Pancreas (tissue), 10 donors: ENCODE results near the gene CFAP69. TPM values are rescaled to one million over a fixed set of nuclear protein-coding genes. Genes with fewer than 3 reads are reported as not detected.

ENCODE experiments used
- ATAC-seq, 4 donors: fragments of 200-7000 bp; cut with Tn5 transposase; one replicate each; pipeline versions ENCODE4 v1.8.0 to v1.9.1; 2020; ENCODE audit warnings: mild to moderate bottlenecking in 4 of 4, moderate library complexity in 4 of 4
- DNase-seq, 6 donors: peaks; one replicate each; pipeline ENCODE4 v3.0.0-alpha.2; 2020
- FAIRE-seq: peaks from 2 replicates; lab custom pipeline; 2012; peaks lifted over from hg19 to GRCh38; lab: Jason Lieb, UNC
- H3K27ac ChIP-seq, 4 donors: fragments of 200-600 bp; sonication (generic); 1 replicate in 3 of 4; 2 replicates in 1 of 4; pipeline versions ENCODE4 v1.5.0 to v1.8.0; 2020
- H3K27me3 ChIP-seq, 4 donors: fragments of 200-600 bp; one replicate each; pipeline ENCODE4 v1.8.0; 2021
- H3K36me3 ChIP-seq, 3 donors: fragments of 200-600 bp; sonication (generic) in 1 of 3; one replicate each; pipeline versions ENCODE4 v1.5.0 to v1.8.0; 2020 to 2021
- H3K4me1 ChIP-seq, 3 donors: fragments of 200-600 bp; one replicate each; pipeline ENCODE4 v1.8.0; 2021
- H3K4me3 ChIP-seq, 4 donors: fragments of 200-600 bp; sonication (generic) in 2 of 4; one replicate each; pipeline versions ENCODE4 v1.5.0 to v1.8.0; 2020 to 2021
- H3K9me3 ChIP-seq, 4 donors: fragments of 200-600 bp; one replicate each; pipeline ENCODE4 v1.8.0; 2021
- WGBS, 2 donors: extraction: QIAGEN DNeasy Blood & Tissue Kit; methylation state at CpG; one replicate each; pipeline ENCODE4 v1.1.7; 2013; 5-methylcytosine and 5-hydroxymethylcytosine counted together
- intact Hi-C, 3 donors: fragments of 100-400 bp; cut with DNase I; formaldehyde crosslinking; loops; one replicate each; pipeline versions ENCODE4 v1.11.1 to v1.14.2; 2022
- polyA plus RNA-seq, 2 donors: library from polyadenylated mRNA; stranded (reverse); fragments of 200-250 nt; gene quantifications; one replicate each; pipeline ENCODE4 v1.2.3, GENCODE V29; 2013
- total RNA-seq, 6 donors: library from RNA; stranded (reverse); fragmentation: NEBNext Ultra II Directional in 4 of 6; extraction: Animal tissue kit (Norgen Biotek cat#: 25700) in 4 of 6; gene quantifications; one replicate each; pipeline versions ENCODE4 v1.2.1 to v1.2.4, GENCODE V29; 2021 to 2023
- TF ChIP-seq, protein P1 (sequence below), 4 donors: fragments of 200-600 bp; sonication (generic) in 3 of 4; IDR thresholded peaks; one replicate each; pipeline versions ENCODE4 v1.5.0 to v1.8.0; 2021; ENCODE audit warnings: antibody characterized with exemption in 4 of 4
- donor health status: healthy with polysubstance abuse.
- donor health status: DM: no; HTN: no; CAD: no; lungs with moderate emphysema.
- donor health status: DM: no; HTN: no; CAD: no.
- donor health status: control.
- donor health status: control.
- donor health status: Bipolar disorder and iron deficiency.
- donor health status: DM: yes; HTN: yes; CAD: no.
- donor health status: DM: no; HTN: no; CAD: no.
- donor health status: DM: no; HTN: no; CAD: no.
- donor health status: DM: yes; HTN: yes; CAD: no.

The CFAP69 gene
- total and polyA plus RNA-seq, 8 donors = 2.6 to 12.8 (median 4.1) TPM

DNA sequence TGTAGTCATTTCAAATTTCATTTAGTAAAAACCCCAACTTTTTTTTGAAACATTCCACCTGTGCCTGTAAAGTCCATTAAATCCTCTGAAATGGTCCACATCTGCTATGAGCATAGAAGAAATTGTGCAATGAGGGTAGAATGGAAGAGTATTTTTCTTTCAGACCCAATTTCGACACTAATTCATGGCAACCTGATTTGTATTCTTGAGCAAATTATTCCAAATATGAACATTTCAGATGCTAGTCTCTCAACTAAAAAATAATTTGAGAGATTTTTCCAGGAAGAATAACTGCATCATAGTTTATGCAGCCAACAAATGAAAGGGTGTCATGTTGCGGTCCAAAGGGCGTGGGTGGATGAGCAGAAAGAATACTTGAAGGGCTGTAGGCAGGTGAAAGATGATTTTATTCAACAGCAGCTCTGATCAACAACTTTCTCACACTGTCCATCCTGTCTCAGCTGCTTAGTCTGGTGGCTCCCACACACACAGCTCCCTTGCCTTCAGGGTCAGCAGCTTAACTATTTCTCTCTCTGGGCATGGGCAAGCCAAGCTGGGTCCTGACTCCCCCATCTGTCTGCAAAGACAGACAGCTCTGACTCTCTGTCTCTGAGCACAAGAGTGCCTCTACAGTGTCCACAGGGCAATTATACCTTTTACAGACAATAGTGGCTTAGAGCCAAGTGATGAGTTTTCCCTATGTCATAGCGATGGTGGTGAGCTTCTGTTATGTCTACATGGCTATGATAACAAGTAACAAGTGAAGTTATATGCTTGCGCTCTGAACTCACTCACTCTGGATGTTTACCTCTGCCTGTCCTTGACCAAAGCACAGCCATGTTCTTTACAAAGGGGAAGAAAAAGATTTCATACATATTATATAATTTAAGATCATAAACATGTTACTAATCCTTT is 21.9 kb upstream of the CFAP69 start:
- FAIRE-seq = no peak
- intact Hi-C loops = no loop called here
- no peak overlapping the region for H3K27ac ChIP-seq

GRCh38 chr7:90224195-90224594 is 20.8 kb upstream of the CFAP69 start:
- intact Hi-C loops = no loop called here
- no peak for FAIRE-seq
- H3K27ac ChIP-seq = no peak overlapping the region

More for the DNA sequence above, 21.9 kb upstream of the CFAP69 start:
- no peaks in the 10 kb centered on the region for H3K27me3 ChIP-seq
- no peak overlapping the region for H3K4me3 ChIP-seq
- H3K36me3 ChIP-seq = no peaks in the 10 kb centered on the region
- H3K4me1 ChIP-seq = no peaks in the 10 kb centered on the region
- WGBS, 2 donors = 90 to 95% methylated on average over 5 of the region's 5 CpGs
- TF ChIP-seq, protein P1, sequence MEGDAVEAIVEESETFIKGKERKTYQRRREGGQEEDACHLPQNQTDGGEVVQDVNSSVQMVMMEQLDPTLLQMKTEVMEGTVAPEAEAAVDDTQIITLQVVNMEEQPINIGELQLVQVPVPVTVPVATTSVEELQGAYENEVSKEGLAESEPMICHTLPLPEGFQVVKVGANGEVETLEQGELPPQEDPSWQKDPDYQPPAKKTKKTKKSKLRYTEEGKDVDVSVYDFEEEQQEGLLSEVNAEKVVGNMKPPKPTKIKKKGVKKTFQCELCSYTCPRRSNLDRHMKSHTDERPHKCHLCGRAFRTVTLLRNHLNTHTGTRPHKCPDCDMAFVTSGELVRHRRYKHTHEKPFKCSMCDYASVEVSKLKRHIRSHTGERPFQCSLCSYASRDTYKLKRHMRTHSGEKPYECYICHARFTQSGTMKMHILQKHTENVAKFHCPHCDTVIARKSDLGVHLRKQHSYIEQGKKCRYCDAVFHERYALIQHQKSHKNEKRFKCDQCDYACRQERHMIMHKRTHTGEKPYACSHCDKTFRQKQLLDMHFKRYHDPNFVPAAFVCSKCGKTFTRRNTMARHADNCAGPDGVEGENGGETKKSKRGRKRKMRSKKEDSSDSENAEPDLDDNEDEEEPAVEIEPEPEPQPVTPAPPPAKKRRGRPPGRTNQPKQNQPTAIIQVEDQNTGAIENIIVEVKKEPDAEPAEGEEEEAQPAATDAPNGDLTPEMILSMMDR (IDR thresholded peaks at IDR 0.05) = no peak
- no peaks in the 10 kb centered on the region for H3K9me3 ChIP-seq
- peak in 3 of 4 donors; percentile 30 to 49 (median 42) for ATAC-seq
- peak in 1 of 6 donors; percentile 16 for DNase-seq

DNA sequence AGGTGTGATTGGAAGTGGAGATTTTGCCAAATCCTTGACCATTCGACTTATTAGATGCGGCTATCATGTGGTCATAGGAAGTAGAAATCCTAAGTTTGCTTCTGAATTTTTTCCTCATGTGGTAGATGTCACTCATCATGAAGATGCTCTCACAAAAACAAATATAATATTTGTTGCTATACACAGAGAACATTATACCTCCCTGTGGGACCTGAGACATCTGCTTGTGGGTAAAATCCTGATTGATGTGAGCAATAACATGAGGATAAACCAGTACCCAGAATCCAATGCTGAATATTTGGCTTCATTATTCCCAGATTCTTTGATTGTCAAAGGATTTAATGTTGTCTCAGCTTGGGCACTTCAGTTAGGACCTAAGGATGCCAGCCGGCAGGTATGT is 19.8 kb upstream of the CFAP69 start:
- intact Hi-C loops = no loop called here
- no peak for DNase-seq
- no peak for FAIRE-seq
- H3K4me1 ChIP-seq = peaks cover 0 to 6% (median 5%) of the 10 kb centered on the region in 3 donors
- no peaks in the 10 kb centered on the region for H3K9me3 ChIP-seq
- 90 to 92% methylated on average over 3 of the region's 3 CpGs for WGBS, 2 donors
- ATAC-seq = no peak
- no peaks in the 10 kb centered on the region for H3K36me3 ChIP-seq
- H3K27me3 ChIP-seq = no peaks in the 10 kb centered on the region
- H3K4me3 ChIP-seq = no peak overlapping the region
- H3K27ac ChIP-seq = no peak overlapping the region
- TF ChIP-seq, protein P1 (IDR thresholded peaks at IDR 0.05) = no peak

More at GRCh38 chr7:90224195-90224594, 20.8 kb upstream of the CFAP69 start:
- Histone ChIP-seq H3K4me3 (no peak overlapping the region), H3K4me1 (no peaks in the 10 kb centered on the region), H3K36me3 (no peaks in the 10 kb centered on the region), H3K27me3 (no peaks in the 10 kb centered on the region), H3K9me3 (no peaks in the 10 kb centered on the region)
- TF ChIP-seq, protein P1 (IDR thresholded peaks at IDR 0.05) = no peak
- WGBS, 2 donors = 65 to 66% methylated on average over 3 of the region's 3 CpGs
- ATAC-seq (no peak), DNase-seq (no peak)

DNA sequence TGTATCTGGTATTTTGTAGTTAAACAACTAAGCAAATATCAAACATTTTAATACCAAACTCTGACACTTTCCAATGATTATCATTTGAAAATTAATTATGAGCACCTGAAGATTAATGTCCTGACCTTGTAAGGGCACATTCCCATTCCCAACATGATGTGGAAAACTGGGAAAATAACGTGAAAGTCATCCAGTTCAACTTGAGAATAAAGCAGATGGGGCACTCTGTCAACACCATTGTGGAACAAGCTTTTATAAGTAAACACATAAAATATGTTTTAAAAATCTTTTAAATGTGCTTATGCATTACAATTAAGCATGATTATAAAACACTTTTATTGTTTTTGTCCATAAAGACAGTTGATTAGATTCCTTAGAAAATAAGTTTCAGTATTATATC is 19.4 kb upstream of the CFAP69 start:
- no peak overlapping the region for H3K27ac ChIP-seq
- intact Hi-C loops = no loop called here
- TF ChIP-seq, protein P1 (IDR thresholded peaks at IDR 0.05) = no peak
- peaks cover 0 to 10% (median 9%) of the 10 kb centered on the region in 3 donors for H3K4me1 ChIP-seq
- H3K4me3 ChIP-seq = no peak overlapping the region
- DNase-seq (no peak), FAIRE-seq (no peak), ATAC-seq (no peak)
- H3K36me3 ChIP-seq = no peaks in the 10 kb centered on the region
- no peaks in the 10 kb centered on the region for H3K9me3 ChIP-seq
- 30 to 33% methylated on average over 1 of the region's 1 CpG for WGBS, 2 donors
- no peaks in the 10 kb centered on the region for H3K27me3 ChIP-seq

- ATAC-seq (no peak), FAIRE-seq (no peak), DNase-seq (no peak)
- Histone ChIP-seq H3K4me3 (no peak overlapping the region), H3K9me3 (no peaks in the 10 kb centered on the region), H3K36me3 (no peaks in the 10 kb centered on the region), H3K27ac (no peak overlapping the region), H3K4me1 (peaks cover 0 to 23% (median 20%) of the 10 kb centered on the region in 3 donors), H3K27me3 (no peaks in the 10 kb centered on the region)
- WGBS, 2 donors = 55 to 83% methylated on average over 5 of the region's 5 CpGs
- TF ChIP-seq, protein P1 (IDR thresholded peaks at IDR 0.05) = no peak
- intact Hi-C loops = no loop called here
These were observed 17.7 kb upstream of the CFAP69 start for GRCh38 chr7:90227259-90227658.
